Measurements from ENCODE around the gene IFIT3.
"Not testable (repeated sequence)": the region's sequence is repeated elsewhere in the genome, so short reads cannot be mapped to it uniquely, and the experiment has no call there.

The IFIT3 gene, protein sequence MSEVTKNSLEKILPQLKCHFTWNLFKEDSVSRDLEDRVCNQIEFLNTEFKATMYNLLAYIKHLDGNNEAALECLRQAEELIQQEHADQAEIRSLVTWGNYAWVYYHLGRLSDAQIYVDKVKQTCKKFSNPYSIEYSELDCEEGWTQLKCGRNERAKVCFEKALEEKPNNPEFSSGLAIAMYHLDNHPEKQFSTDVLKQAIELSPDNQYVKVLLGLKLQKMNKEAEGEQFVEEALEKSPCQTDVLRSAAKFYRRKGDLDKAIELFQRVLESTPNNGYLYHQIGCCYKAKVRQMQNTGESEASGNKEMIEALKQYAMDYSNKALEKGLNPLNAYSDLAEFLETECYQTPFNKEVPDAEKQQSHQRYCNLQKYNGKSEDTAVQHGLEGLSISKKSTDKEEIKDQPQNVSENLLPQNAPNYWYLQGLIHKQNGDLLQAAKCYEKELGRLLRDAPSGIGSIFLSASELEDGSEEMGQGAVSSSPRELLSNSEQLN

DNA sequence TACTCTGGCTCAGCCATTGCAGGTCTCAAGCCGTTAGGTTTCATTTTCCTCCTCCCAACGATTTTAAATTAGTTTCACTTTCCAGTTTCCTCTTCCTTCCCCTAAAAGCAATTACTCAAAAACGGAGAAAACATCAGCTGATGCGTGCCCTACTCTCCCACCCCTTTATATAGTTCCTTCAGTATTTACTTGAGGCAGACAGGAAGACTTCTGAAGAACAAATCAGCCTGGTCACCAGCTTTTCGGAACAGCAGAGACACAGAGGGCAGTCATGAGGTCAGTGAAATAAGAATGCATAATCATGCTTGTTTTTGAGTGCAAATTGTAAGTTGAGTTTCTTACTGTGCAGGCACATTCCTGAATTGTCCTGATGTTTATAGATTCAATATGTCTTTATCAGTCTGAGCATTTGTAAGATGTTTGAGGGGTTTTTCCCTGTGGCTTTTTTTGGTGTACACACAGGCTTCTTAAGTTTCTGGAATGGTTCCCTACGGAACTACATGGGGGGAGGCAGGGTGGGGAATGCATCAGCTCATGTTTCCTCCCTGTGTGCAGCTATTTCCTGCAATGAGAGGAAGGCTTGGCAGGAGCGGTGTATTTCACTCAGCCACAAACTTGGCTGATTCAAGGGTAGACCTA is at the start of gene IFIT3:
TSS of gene IFIT3 (plus strand) at position 195 of the 639 bp plus-strand sequence. CDS start at position 272, 77 bp downstream.
- DNase-seq, result peak; percentile 83 to 90

DNA sequence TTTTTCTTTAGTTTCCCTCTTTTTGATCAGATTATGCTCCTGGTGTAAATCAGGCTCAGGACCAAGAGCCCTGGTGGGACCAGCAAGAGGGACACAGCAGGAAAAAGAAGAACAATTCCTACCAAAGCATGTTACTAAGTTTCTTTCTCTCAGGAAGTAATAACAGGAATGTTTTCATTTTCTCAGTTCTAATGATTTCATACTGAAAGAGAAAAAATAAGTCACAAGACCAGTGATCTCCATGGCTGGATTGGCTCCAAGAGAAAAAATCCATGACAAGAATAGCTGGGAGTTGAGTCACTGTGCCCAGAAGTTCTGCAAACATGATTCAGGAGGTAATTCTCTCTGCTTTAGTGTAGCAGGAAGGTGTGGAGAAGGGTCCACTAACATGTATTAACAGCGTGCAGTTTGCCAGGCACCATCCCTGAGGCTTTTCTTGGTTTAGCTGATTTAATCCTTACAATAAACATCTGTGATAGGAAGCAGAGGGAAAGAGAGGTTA is 49.7 kb upstream of the IFIT3 start:
- no peak for DNase-seq

DNA sequence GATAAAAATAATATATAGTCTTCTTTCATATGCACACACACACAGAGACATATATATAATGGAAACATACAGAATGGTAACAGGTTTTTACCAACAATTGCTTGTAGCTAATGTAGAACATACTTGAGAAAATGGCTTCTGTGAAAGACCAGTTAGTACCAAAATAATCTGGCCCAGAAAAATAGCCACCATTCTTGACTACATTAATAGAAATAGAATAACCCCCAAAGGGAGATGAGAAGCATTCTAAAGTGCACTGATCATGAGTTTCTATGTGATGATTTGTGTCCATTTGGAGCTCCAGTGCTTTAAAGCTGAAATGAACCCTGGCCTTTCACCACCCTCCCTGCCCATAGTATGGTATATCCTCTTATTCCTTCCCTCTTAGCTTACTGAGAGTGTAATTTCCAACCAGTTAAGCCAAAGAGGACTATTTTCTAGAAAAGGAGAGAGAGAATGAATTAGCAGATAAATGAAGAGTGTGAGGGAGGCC is 48.9 kb upstream of the IFIT3 start:
- DNase-seq, result no peak

- no peak for DNase-seq
These were observed 48.4 kb upstream of the IFIT3 start for GRCh38 chr10:89279421-89279869.

- DNase-seq, result no peak
These were observed 47.3 kb upstream of the IFIT3 start for GRCh38 chr10:89280508-89280907.

DNA sequence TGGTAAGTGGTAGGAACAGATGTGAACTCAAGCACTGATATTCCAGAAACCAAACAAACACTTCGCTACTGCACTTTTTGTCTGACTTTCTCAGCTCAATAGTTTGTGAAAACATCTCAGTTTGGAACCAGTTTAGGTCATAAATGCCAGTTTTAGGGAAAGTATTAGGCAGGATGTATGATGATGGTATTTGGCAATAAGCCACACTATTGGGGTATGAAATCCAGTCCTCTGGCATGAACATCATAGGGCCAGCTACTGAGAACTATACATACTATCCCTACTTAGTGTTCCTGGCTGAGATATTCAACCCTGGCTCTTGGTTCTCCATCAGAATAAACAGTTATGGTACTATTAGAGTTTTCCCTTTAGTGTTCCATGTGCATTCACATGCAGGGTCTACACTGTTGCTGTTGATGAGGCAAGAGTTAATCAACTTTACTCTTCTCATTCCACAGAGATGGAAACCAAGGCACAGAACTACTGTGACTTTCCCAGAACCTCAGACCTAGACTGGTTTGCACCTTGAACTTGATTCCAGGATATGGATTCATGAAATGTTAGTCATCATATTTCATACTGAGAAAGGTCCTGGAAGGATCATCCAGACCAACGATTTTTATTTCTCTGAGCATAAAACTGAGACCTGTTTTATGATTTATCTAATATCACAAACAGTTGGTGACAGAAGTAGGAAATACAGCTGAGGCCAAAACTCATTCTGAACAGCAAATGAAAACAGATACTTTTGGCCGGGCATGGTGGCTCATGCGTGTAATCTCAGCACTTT is 46.0 kb upstream of the IFIT3 start:
- DNase-seq, result no peak

GRCh38 chr10:89283025-89283935 is 44.5 kb upstream of the IFIT3 start:
- DNase-seq, result no peak

DNA sequence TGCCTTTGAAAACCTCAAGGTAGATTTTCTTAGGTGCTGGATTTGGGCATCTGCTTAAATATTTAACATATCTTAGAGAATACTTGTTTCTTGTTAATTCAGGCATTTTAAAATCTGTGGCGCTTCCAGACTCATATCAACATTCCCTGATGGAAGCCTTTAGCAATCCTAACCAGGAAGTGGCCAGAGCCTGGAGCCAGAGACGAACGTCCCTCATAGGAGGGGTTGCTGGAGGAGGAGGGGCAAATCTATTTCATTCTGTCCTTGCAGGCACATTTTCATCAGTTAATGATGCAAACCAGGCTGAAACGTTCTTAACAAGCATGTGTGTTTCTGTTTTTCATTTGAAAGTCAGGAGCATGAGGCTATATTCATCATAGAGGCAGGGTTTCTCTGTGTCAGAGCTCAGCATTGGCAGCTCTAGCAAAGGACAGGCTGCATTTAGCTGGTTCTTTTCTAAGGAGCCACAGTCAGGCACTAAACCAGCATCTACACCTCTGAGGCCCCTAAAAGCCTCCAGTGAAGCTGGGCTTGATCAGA is 43.8 kb upstream of the IFIT3 start:
- DNase-seq, result no peak

GRCh38 chr10:89284711-89285110 is 43.1 kb upstream of the IFIT3 start:
- DNase-seq, result not testable (repeated sequence)

DNA sequence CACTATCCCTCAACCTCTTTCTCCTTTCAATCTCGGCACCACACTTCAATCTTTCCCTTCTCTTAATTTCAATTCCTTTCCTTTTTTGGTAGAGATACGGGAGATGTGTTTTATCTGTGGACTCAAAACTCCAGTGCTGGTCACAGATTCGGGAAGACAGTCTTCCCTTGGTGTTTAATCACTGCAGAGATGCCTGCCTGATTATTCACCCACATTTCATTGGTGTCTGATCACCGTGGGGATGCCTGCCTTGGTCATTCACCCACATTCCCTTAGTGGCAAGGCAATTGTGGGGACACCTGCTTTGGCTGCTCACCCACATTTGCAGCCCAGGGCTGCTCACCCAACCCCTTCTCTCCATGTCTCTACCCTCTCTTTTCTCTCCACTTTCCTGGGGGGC is 42.5 kb upstream of the IFIT3 start:
- DNase-seq, result not testable (repeated sequence)

- no peak for DNase-seq
These were observed 33.0 kb upstream of the IFIT3 start for GRCh38 chr10:89294721-89295239.

GRCh38 chr10:89295597-89295996 is 32.2 kb upstream of the IFIT3 start:
- DNase-seq, result peak; percentile 12 to 34

- DNase-seq, result peak; percentile 29 to 54
These were observed 31.6 kb upstream of the IFIT3 start for GRCh38 chr10:89296220-89296648.

DNA sequence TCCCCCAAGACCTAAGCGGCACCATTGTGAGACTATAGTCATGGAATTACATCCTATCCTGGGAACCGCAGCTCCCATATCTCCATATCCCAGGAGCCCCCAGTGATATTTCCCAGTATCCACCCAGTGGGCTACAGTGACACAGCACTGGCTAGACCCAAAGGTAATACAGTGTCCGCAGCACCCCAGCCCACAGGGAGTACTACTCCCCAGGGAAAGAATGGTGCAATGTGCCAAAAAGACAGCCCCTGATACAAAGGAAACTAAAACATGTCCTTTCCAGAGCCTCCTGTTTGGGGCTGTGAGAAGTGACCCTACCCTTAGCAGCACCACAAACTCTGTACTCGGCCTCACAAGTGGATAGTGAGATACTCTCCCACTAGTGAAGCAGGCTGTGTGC is 30.4 kb upstream of the IFIT3 start:
- DNase-seq, result no peak

DNA sequence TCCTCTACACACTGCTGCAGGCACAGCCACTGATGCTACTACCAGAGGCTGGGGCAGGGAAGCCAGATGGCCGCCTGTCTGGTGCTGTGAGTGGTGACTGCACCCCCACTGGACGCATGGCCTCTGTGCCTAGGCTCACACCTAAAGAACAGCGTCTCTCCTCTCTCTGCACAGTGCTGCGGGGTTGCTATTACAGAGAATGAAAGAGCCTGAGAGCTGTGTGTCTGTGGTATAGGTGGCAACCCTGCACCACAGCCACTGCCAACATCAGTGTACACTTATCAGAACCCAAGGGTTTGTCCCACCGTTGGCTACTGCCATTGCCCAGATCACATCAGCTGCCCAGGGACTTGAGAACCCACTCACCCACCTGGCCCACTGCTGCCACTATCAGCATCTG is 30.0 kb upstream of the IFIT3 start:
- peak in 1 of 2 donors; percentile 17 for DNase-seq

DNA sequence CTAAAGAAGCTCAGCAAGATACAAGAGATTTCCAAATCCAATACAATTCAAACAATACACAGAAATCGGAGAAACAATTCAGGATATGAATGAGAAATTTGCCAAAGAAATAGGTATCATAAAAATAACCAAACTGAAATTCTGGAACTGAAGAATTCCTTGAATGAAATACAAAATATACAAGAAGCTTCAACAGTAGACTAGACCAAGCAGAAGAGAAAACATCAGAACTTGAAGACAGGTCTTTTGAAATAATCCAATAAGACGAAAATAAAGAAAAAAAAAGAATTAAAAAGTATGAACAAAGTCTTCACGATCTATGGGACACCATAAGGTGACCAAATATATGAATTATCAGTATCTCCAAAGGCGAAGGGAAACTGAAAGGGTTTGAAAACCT is 28.8 kb upstream of the IFIT3 start:
- no peak for DNase-seq

DNA sequence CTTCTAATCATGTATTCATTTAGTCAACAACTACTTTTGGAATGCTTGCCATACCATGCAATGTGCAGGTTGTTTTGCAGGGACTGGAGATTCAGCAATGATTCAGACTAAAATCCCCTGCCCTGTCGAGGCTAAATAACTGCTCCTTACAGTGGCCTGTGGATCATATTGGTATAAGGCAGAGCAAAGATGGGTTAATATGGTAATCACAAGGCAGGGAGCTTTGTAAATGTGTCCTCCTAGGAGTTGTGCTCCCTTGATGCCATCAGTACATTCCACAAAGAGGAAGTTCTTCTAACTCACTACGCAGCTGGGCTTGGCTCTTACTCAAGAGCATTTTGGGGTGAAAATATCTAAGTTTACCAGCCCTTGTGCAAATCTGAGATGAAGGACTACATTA is 26.6 kb upstream of the IFIT3 start:
- peak; percentile 52 to 60 for DNase-seq

DNA sequence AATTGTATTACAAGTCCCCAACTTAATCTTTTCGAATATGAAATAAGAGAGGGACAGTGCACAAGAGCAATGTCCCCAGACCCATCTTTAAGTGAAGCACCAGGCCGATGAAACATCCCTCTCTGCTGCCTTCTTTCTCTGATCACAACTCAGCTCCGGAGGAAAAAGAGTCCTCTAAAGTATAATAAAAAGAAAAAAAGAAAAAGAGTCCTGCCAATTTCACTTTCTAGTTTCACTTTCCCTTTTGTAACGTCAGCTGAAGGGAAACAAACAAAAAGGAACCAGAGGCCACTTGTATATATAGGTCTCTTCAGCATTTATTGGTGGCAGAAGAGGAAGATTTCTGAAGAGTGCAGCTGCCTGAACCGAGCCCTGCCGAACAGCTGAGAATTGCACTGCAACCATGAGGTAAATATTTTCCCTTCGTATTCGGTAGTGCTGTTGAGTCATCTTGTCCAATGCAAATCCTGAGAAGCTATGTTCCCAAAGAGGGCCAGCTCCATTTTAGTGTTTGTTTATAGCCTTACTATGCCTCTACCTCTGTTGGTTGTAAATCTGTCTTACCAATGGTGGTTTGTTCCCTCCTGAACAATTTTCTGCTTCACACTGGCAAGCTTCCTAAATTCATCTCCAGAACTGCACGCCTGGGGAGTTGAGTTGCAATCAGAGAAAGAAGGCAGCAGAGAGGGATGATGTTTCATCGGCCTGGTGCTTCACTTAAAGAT is 25.9 kb upstream of the IFIT3 start, which contains the start of gene IFIT2:
TSS of gene IFIT2 (plus strand) at position 326 of the 725 bp plus-strand sequence. CDS start at position 404, 78 bp downstream.
- DNase-seq, result peak; percentile 72 to 88

- peak in 1 of 2 donors; percentile 39 for DNase-seq
These were observed 25.2 kb upstream of the IFIT3 start for GRCh38 chr10:89302625-89303024.

GRCh38 chr10:89303161-89303560 is 24.6 kb upstream of the IFIT3 start:
- peak in 1 of 2 donors; percentile 27 for DNase-seq

All from CD4-positive, alpha-beta T cell treated with Interferon alpha-2 for 1 hour (primary cell).